WTC11 (cell line): ENCODE results near the gene ATXN2L. TPM values are rescaled to one million over a fixed set of nuclear protein-coding genes. Genes with fewer than 3 reads are reported as not detected.

ENCODE experiments used
- ATAC-seq: fragments of 200-7000 bp; cut with Tn5 transposase; 2 replicates; pipeline ENCODE4 v1.10.0; 2021; ENCODE audit warnings: mild to moderate bottlenecking, moderate library complexity
- CTCF ChIA-PET: fragments of 300-600 bp; sonication (Branson Sonifier 250); formaldehyde crosslinking; loops from one replicate; lab custom pipeline; 2021; ENCODE audit warnings: antibody characterized with exemption; lab: Charles Lee
- POLR2A ChIA-PET: fragments of 350-600 bp; sonication (Branson Sonifier 250); formaldehyde crosslinking; loops from one replicate; lab custom pipeline; 2021; ENCODE audit warnings: antibody characterized with exemption; lab: Charles Lee
- DNase-seq: peaks from one replicate; pipeline ENCODE4 v3.0.0; 2021; ENCODE audit warnings: low spot score
- H3K27ac Mint-ChIP-seq: 2 replicates; pipeline ENCODE4 v1.8.0; 2021; ENCODE audit warnings: mixed read lengths
- H3K27me3 Mint-ChIP-seq: 2 replicates; pipeline ENCODE4 v1.8.0; 2021; ENCODE audit warnings: low read depth, mild to moderate bottlenecking, moderate library complexity, mixed read lengths
- H3K36me3 Mint-ChIP-seq: 2 replicates; pipeline ENCODE4 v1.8.0; 2021; ENCODE audit warnings: mixed read lengths
- H3K4me1 Mint-ChIP-seq: 2 replicates; pipeline ENCODE4 v1.8.0; 2022; ENCODE audit warnings: mixed read lengths
- H3K4me3 Mint-ChIP-seq: 2 replicates; pipeline ENCODE4 v1.8.0; 2021; ENCODE audit warnings: mild to moderate bottlenecking, moderate library complexity, mixed read lengths
- H3K9me3 Mint-ChIP-seq: 2 replicates; pipeline ENCODE4 v1.8.0; 2021; ENCODE audit warnings: mixed read lengths
- CDX4 ChIP-seq: fragments of 250-450 bp; sonication (Bioruptor Pico); IDR thresholded peaks from 2 replicates; pipeline ENCODE4 v1.9.0; 2021; ENCODE audit warnings: moderate library complexity, mild to moderate bottlenecking, inconsistent platforms, borderline replicate concordance
- E2F1 ChIP-seq: sonication (generic); formaldehyde crosslinking; IDR thresholded peaks from 2 replicates; pipeline ENCODE4 v1.8.0; 2022; ENCODE audit warnings: mild to moderate bottlenecking, missing genetic modification reagents
- E2F5 ChIP-seq: sonication (generic); formaldehyde crosslinking; IDR thresholded peaks from 2 replicates; pipeline ENCODE4 v1.8.1; 2022; ENCODE audit warnings: mild to moderate bottlenecking, moderate library complexity, missing genetic modification reagents
- ELF4 ChIP-seq: sonication (generic); formaldehyde crosslinking; IDR thresholded peaks from 2 replicates; pipeline ENCODE4 v1.8.1; 2022; ENCODE audit warnings: low read depth, mild to moderate bottlenecking, moderate library complexity, missing genetic modification reagents
- GABPB1 ChIP-seq: sonication (generic); formaldehyde crosslinking; IDR thresholded peaks from 2 replicates; pipeline ENCODE4 v1.8.1; 2023; ENCODE audit warnings: mild to moderate bottlenecking, missing genetic modification reagents
- HMGA2 ChIP-seq: fragments of 250-450 bp; sonication (Bioruptor Pico); IDR thresholded peaks from 2 replicates; pipeline ENCODE4 v1.4.0; 2021; ENCODE audit warnings: mild to moderate bottlenecking, moderate library complexity
- HMGXB4 ChIP-seq: sonication (generic); formaldehyde crosslinking; IDR thresholded peaks from 2 replicates; pipeline ENCODE4 v1.8.1; 2023; ENCODE audit warnings: mild to moderate bottlenecking, moderate library complexity, missing genetic modification reagents
- IRF1 ChIP-seq: sonication (generic); formaldehyde crosslinking; IDR thresholded peaks from 2 replicates; pipeline ENCODE4 v1.8.0; 2023; ENCODE audit warnings: missing genetic modification reagents
- IRF2 ChIP-seq: sonication (generic); formaldehyde crosslinking; IDR thresholded peaks from 2 replicates; pipeline ENCODE4 v1.8.0; 2022; ENCODE audit warnings: low read depth, missing genetic modification reagents, borderline replicate concordance
- JAZF1 ChIP-seq: fragments of 250-450 bp; sonication (Bioruptor Pico); IDR thresholded peaks from 2 replicates; pipeline ENCODE4 v1.9.0; 2021; ENCODE audit warnings: moderate library complexity, mild to moderate bottlenecking, inconsistent platforms
- MLX ChIP-seq: sonication (generic); formaldehyde crosslinking; IDR thresholded peaks from 2 replicates; pipeline ENCODE4 v1.8.1; 2023; ENCODE audit warnings: mild to moderate bottlenecking, missing genetic modification reagents, moderate library complexity
- PRRX2 ChIP-seq: fragments of 250-450 bp; sonication (Bioruptor Pico); IDR thresholded peaks from 2 replicates; pipeline ENCODE4 v1.8.0; 2021; ENCODE audit warnings: mild to moderate bottlenecking
- RORB ChIP-seq: fragments of 250-450 bp; sonication (Bioruptor Pico); IDR thresholded peaks from 2 replicates; pipeline ENCODE4 v1.9.0; 2021; ENCODE audit warnings: mild to moderate bottlenecking
- TCF7 ChIP-seq: sonication (generic); formaldehyde crosslinking; IDR thresholded peaks from 2 replicates; pipeline ENCODE4 v1.8.0; 2022; ENCODE audit warnings: mild to moderate bottlenecking, low read depth, missing genetic modification reagents, moderate library complexity
- TEAD4 ChIP-seq: sonication (generic); formaldehyde crosslinking; IDR thresholded peaks from 2 replicates; pipeline ENCODE4 v1.8.0; 2022; ENCODE audit warnings: mild to moderate bottlenecking, missing genetic modification reagents
- USF2 ChIP-seq: sonication (generic); formaldehyde crosslinking; IDR thresholded peaks from 2 replicates; pipeline ENCODE4 v1.8.1; 2023; ENCODE audit warnings: mild to moderate bottlenecking, missing genetic modification reagents, moderate library complexity
- ZMAT4 ChIP-seq: fragments of 250-450 bp; sonication (Bioruptor Pico); IDR thresholded peaks from 2 replicates; pipeline ENCODE4 v1.9.0; 2021; ENCODE audit warnings: mild to moderate bottlenecking
- ZNF121 ChIP-seq: sonication (generic); formaldehyde crosslinking; IDR thresholded peaks from 2 replicates; pipeline ENCODE4 v1.8.0; 2023; ENCODE audit warnings: missing genetic modification reagents
- ZNF219 ChIP-seq: sonication (generic); formaldehyde crosslinking; IDR thresholded peaks from 2 replicates; pipeline ENCODE4 v1.8.0; 2023; ENCODE audit warnings: missing genetic modification reagents, mild to moderate bottlenecking, borderline replicate concordance
- total RNA-seq: library from RNA; stranded (reverse); gene quantifications from 3 replicates; pipeline ENCODE4 v1.2.3, GENCODE V29; 2021

The ATXN2L gene
- total RNA-seq, 1 experiment from 2014 or later: 243 TPM

GRCh38 chr16:28823873-28824716 is 1.3 kb downstream of the ATXN2L start (continued):
- TF ChIP-seq USF2: peak; percentile 68
- no peak for TF ChIP-seq HMGA2
- TF ChIP-seq HMGXB4 (CRISPR knock-in tag): no peak
- peak; percentile 100 for TF ChIP-seq GABPB1 (CRISPR knock-in tag)
- no peak for TF ChIP-seq PRRX2 (CRISPR knock-in tag)
- TF ChIP-seq ZMAT4 (CRISPR knock-in tag): no peak
- no peak for TF ChIP-seq RORB (CRISPR knock-in tag)

GRCh38 chr16:28824717-28824973 is 1.8 kb downstream of the ATXN2L start:
- Mint-ChIP-seq H3K27me3 (no peaks in the 10 kb centered on the region), H3K9me3 (no peaks in the 10 kb centered on the region), H3K4me1 (peaks cover 31% of the 10 kb centered on the region), H3K4me3 (peak overlapping the region; percentile 98), H3K36me3 (peaks cover 56% of the 10 kb centered on the region), H3K27ac (peak overlapping the region; percentile 98)
- ChIA-PET CTCF (no interaction called here), POLR2A (interaction anchor here (0.9 kb wide), 1 partner anchor 38 kb away, joined by 4 read pairs; the partner anchor contains the start of gene SH2B1)
- no peak for ATAC-seq
- no peak for DNase-seq
- TF ChIP-seq IRF2 (CRISPR knock-in tag) (no peak), E2F1 (CRISPR knock-in tag) (no peak), MLX (no peak), ELF4 (CRISPR knock-in tag) (no peak), TCF7 (CRISPR knock-in tag) (no peak), ZNF219 (no peak), ZNF121 (CRISPR knock-in tag) (no peak), JAZF1 (CRISPR knock-in tag) (no peak)

GRCh38 chr16:28826141-28826540 is 3.3 kb downstream of the ATXN2L start:
- no peak for ATAC-seq
- POLR2A ChIA-PET: no interaction called here
- Mint-ChIP-seq H3K27me3 (no peaks in the 10 kb centered on the region), H3K9me3 (no peaks in the 10 kb centered on the region), H3K4me3 (peak overlapping the region; percentile 39)
- no peak for TF ChIP-seq TEAD4 (CRISPR knock-in tag)
- no peak for TF ChIP-seq IRF1 (CRISPR knock-in tag)
- TF ChIP-seq CDX4 (CRISPR knock-in tag): no peak
- no peak for TF ChIP-seq ZNF219
- TF ChIP-seq E2F5: no peak
- TF ChIP-seq, all 79 proteins: peak for 0
- peak overlapping the region; percentile 77; the same call in 1 of the 2 replicates for H3K27ac Mint-ChIP-seq
- peaks cover 27% of the 10 kb centered on the region for H3K4me1 Mint-ChIP-seq
- peaks cover 64% of the 10 kb centered on the region for H3K36me3 Mint-ChIP-seq
- DNase-seq: no peak
- CTCF ChIA-PET: no interaction called here
